NCI-H2107 treated with DMSO at 0.1 percent for 48 hours (cell line): ENCODE data around the gene ETNK2.

ENCODE experiments used
- DNase-seq: peaks from one replicate; lab custom pipeline; 2025; ENCODE audit not compliant: unreplicated experiment; lab: John Stamatoyannopoulos, UW

Gene ETNK2

GRCh38 chr1:204081791-204082513, 69.9 kb downstream of the ETNK2 start:
- DNase-seq = no peak

DNA sequence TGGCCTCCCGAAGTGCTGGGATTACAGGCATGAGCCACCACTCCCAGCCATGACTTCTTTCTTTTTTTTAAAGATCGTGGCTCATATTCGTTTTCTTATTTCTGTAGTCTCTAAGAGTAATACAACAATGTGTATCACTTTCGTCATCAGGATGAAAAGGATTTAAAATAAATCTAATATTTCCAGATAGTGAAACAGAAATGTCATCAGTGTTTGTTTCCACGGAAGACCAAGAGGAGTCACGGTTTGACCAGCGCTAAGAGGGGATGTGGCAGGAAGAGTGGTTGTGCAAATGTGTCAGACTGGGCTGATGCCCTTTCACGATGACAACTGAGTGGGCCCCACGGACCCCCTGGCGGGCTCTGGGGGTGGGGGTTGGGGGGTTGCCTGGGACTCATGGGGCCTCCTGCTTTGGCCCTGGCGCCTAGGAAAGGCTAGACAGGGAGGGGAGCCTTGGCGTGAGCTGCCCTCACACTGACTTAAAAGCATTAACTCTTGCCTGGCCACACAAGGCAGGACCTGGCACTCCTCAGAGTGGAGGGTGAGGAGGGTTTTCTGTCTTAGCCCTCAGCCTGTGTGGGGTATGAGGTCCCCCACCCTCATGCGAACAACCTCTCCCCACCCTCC, 70.6 kb downstream of the ETNK2 start:
- no peak for DNase-seq
